Activated T-helper 1 cell treated with anti-CD3 and anti-CD28 coated beads, Interleukin-2, amount 50 U/mL, for 16 hours (primary cell): ENCODE data around the gene SNX30.
"Not testable (repeated sequence)": the region's sequence is repeated elsewhere in the genome, so short reads cannot be mapped to it uniquely, and the experiment has no call there.

Source experiments
- DNase-seq, 2 donors: peaks; one replicate each; pipeline ENCODE4 v3.0.0-alpha.2; 2020; ENCODE audit warnings: low read depth in 1 of 2, low spot score in 1 of 2

Gene SNX30, protein sequence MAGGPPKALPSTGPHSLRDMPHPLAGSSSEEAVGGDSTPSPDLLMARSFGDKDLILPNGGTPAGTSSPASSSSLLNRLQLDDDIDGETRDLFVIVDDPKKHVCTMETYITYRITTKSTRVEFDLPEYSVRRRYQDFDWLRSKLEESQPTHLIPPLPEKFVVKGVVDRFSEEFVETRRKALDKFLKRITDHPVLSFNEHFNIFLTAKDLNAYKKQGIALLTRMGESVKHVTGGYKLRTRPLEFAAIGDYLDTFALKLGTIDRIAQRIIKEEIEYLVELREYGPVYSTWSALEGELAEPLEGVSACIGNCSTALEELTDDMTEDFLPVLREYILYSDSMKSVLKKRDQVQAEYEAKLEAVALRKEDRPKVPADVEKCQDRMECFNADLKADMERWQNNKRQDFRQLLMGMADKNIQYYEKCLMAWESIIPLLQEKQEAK

DNA sequence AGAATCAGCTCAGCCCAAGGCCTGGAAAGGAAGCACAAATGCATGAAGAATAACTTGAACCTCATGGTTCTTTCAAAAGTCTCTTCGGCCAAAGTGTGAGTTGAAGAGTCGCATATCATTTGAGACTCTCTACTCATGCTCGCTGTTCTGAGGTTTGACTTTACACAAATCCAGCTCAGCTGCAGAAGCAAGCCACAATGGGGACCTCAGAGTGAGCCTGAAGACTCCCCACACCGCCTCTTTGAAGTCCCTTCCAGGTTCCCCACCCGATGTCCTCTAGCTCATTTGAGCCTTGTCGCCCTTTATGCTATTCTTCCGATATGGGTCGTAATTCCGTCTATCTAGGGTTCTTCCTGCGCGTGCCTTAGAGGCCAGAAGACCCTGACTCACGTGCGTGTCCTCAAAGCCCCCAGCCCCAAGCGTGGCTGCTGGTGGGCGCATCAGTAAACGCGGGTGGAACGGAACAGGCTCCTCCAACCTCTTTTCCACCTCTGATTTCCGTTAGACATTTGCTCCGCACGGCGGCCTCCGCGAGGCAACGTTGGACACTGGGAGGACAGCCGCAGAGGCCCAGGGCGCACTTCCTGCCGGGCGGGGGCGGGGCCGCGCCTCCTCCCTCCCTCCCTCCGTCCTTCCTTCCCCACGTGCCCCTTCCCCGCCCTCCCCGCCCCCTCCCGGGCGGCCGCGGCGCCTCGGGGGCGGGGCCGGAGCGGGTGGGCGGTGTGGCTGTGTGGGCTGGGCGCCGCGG is at the start of gene SNX30:
SNX30 (plus strand) TSS at position 745 of the 748 bp plus-strand sequence. CDS start 242 bp downstream, outside the sequence.
- DNase-seq = peak; percentile 43 to 68

DNA sequence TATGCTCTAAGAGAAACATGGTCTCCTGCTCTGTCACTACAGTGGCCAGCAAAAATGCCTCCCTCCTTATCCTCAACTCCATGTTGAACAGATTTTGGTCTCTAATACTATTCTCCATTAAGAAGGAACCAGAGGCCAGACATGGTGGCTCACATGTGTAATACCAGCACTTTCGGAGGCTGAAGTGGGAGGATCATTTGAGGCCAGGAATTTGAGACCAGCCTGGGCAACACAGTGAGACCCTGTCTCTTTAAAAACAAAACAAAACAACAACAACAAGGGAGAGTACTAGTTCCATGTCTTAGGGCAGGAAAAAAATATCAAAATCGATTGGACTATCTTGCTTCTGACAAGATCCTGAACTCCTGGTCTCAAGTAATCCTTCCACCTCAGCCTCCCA is 47.3 kb upstream of the SNX30 start:
- DNase-seq = no peak

DNA sequence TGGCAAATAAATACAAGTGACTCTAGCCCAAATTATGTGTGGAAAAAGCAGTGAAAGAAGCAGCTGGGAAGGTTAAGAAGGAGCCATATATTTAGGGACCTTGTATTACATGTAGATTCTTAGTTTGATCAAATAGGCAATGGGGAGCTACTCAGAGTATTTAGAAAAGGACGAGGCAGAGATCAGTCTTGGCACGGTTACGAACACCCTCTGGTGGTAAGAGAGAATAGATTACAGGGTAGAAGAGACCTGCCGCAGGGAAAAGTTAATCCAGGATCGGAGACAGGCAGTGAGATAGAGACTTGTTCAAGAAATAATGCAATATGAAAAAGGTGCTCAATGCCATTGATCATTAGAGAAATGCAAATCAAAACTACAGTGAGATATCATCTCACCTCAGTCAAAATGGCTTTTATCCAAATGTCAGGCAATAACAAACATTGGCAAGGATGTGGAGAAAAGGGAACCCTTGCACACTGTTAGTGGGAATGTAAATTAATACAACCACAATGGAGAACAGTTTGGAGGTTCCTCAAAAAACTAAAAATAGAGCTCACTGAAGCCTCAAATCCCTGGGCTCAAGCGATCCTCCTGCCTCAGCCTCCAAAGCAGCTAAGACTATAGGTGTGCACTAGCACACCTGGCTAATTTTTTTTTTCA is 44.7 kb upstream of the SNX30 start:
- DNase-seq = no peak

DNA sequence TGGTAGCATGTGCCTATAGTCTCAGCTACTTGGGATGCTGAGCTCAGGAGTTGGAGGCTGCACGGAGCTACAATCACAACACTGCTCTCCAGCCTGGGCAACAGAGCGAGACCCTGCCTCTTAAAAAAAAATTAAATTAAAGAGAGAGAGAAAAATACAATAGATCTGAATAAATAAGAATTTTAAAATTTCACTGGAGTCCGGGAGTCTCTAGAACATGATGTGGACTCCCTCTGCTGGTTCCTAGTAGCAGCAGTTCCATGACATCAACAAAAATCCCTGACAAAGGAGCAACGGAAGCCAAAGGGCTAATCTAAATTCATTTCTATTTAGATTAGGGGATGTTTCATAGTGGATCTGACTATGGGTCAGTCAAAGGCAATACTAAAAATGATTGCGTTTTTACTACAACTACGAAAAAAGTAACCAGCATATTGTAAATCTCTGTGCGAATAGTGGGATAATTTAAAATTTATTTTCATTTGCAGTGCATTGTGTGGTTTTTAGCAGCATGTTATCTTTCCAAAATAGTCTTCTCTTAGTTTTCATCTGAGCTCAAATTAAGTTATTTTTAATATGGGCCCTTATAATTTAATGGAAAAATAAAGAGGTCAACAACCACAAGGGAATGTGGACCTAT is 39.4 kb upstream of the SNX30 start:
- no peak for DNase-seq

DNA sequence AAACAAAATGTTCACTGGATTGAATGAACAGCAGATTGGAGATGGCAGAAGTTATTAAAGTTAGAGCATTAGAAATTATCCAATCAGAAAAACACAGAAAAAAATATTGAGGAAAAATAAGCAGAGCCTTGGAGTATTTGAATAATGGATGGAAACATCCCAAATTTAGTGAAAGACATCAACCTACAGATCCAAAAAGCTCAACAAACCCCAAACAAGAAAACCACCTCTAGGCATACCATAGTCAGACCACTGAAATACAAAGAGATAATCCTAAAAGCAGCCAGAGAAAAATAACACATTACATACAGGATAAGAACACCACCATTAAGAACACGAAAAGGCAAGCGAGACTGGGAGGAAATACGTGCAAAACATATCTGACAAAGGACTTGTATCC is 37.9 kb upstream of the SNX30 start:
- DNase-seq = no peak

DNA sequence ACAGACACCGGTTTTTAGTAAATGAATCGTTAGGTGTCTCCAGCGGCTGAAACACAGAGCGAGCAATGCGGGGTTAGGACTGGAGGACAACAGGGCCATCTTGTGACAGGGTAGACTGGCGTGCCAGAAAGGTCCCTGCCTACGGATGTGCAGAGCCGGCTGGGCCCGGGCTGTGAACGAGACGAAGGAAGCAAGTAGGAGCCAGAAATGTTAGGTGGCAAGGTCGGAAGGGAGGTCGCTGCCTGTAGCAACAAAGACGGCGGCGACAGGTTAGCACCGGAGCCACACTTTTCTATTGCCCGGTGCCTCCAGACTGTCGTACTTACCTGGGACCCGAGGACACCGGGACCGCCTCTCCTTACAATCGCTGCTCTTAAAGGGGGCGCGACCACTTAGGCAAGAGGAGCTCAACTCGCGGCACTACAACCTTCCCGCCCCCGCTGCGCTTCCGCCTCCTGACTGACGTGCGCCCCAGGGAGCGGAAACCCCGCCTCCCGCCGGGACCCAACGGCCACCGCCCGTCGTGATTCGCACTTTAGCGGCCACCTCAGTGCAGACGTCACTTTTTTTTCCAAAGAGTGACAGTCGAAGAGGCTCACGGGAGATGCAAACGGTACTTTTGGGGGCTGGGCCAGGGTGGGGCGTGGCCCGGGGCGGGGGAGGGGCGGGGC is 32.8 kb upstream of the SNX30 start, which contains the start of gene INIP:
INIP (minus strand) TSS at position 457 of the 671 bp plus-strand sequence. CDS start 1,632 bp downstream, outside the sequence.
- DNase-seq = peak; percentile 89 to 94

DNA sequence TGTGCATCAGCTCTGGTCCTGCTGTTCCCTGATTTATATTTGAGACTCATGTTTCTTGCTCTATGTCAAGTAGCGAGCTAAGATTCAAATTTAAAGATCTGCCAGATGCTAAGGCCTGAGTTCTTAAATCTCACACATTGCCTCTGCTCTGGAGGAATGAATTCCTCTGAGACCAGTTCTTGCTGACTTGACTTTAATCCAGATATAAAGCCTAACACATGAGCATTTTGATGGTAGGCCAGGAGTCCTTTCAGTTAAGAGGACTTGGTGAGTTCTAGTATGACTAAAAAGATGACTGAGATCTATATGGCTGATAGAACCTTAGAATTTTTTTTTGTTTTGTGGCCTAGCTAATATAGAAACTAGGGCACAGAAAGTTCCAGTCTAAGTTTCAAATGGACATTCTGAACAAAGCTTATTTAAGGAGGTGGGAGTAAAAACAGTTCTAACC is 31.3 kb upstream of the SNX30 start:
- no peak for DNase-seq

DNA sequence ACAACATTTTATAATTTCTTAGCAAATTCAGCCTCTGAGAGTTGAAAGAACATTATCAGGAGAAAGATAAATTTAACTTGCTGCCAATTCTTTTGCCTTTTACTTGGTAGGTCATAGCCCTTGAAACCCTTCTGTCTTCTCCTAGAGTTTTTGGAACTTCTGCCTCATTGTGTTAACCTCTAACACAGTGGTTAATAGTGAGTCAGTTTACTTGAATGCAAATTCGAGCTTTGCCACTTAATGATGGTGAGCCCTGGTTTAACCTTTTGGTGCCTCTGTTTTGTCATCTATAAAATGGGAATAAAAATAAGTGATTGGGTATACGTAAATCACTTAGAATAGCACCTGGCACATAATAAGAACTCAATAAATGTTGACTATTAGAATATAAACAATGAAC is 30.9 kb upstream of the SNX30 start:
- no peak for DNase-seq

DNA sequence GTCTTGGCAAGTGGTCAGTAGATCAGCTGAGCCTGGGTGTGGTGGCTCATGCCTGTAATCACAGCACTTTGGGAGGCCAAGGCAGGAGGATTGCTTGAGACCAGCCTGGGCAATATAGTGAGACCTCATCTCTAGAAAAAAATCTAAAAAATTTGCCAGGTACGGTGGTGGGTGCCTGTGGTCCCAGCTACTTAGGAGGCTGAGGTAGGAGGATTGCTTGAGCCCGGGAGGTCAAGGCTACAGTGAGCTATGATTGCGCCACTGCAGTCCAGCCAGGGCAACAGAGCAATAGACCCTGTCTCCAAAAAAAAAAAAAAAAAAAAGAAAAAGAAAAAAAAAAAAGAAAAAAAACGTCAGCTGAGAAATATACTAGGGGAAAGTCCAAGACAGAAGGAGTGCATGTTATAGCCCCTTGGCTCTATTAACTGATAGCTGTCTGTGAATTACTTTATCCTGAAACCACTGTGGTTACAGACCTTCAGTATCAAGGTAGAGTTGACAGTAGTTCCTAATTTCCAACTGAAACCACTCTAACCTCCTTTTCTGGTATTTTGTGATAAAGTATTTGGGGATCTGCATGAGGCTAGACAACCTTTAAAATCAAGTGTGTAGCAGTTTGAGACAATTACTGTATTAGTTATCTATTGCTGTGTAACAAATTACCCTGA is 30.3 kb upstream of the SNX30 start:
- DNase-seq = no peak

DNA sequence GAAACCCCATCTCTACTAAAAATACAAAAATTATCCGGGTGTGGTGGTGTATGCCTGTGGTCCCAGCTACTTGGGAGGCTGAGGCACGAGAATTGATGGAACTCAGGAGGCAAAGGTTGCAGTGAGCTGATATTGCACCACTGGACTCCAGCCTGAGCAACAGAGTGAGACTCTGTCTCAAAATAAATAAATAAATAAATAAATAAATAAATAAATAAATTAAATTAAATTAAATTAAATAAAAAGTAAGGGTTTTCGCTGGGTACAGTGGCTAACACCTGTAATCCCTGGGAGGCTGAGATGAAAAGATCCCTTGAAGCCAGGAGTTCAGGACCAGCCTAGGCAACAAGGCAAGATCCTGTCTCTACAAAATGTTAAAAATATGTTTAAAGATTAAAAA is 27.8 kb upstream of the SNX30 start:
- not testable (repeated sequence) for DNase-seq

DNA sequence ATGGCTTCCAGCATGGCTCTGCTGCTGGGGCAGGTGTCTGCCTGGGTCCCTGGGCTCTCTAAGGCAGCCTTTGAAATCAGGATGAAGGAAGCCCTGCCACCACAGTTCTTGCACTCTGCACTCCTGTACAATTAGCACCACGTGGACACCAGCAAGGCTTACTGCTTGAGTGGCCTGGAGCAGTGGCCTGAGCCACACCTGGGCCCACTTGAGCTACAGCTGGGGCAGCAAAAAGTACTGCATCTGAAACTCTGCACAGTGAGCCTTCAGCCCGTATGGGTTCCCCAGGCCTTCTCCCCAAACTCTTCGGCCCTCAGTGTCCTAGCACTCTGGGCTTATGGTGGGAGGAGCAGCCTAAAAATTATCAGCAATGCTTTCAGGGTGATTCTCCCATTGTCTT is 24.6 kb upstream of the SNX30 start:
- no peak for DNase-seq

DNA sequence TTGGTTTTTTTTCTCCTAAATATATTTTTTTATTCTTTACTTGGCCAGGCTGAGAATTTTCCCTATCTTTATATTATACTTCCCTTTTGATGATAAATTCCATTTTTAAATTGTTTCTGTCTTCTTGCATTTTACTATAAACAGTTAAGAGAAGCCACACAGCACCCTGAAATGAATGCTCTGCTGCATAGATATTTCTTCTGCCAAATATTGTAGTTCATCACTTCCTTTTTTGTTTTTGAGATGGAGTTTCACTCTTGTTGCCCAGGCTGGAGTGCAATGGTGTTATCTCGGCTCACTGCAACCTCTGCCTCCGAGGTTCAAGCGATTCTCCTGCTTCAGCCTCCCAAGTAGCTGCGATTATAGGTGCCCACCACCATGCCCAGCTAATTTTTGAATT is 24.1 kb upstream of the SNX30 start:
- DNase-seq = no peak

DNA sequence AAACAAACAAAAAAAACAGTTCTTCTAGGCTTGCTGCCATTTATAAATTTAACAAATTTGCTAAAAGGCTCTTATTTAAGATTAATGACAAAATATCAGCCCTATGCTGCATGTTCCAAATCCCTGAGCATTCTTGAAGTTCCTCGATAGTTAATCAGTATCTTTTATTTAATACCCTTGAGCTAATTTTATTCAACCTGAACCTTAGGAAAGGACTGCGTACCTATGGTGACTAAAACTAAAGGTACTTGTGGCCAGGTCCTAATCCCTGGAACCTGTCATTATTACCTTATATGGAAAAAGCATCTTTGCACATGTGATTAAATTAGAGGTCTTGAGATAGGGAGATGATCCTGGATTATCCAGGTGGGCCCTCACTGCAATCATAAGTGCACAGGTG is 22.2 kb upstream of the SNX30 start:
- no peak for DNase-seq

DNA sequence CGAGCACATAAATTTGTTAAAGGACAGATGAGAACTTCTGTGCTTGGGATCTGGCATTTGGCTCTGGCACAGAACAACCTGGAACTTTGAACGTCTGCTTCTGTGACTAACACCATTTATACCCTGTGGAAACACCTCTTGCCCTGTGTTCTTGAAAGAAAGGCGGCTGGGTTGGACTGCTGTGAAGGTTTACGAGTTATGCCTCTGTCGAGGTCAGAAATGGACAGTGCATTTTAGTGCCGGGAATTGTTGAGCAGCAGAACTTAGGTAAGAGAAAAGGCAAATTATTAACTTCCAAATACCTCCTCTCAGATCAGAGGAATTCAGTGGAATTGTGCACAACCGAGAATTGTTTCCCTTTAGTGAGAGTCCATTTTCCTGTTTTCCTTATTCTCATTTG is 18.6 kb upstream of the SNX30 start:
- no peak for DNase-seq

DNA sequence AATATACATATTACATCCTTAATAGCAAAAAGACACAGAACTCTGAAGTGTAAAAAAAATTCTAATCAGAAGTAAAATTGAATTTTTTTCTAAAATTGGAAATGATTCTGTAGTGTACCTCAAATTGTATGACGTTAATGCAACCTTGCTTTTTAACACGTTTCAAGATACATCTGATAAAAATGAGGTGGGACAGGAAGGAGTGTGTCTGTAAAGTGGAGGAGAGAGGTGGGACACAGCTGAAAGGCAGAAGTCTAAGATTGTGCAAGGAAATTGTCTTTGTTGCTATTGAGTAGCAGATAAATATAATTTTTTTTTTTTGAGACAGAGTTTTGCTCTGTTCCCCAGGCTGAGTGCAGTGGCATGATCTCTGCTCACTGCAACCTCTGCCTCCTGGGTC is 15.7 kb upstream of the SNX30 start:
- no peak for DNase-seq

DNA sequence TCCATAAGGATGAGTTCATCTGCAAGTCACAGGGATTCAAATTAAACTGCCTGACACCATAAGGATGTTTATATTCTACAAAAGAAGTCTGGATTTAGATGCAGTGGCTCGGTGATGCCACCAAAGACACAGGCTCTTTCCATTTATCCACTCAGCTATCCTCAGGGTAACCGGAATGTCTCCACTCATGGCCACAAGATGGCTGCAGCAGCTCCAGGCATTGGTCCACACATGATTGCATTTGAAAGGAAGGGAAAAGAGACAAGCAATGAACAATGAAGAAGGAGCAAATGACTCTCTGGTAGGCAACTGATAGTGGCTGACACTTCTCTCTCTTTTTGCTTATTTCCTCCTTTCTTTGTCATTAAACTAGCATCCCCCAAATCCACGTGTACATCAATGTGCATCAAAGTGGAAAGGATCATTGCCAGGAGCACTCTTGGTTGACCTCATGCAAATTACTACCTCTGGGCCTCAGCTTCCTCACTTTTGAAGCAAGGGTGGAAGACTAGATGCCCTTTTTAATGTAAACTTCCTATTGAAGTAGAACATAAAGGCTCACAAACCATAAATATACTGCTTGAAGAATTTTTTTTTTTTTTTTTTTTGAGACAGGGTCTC is 7.2 kb upstream of the SNX30 start:
- no peak for DNase-seq

DNA sequence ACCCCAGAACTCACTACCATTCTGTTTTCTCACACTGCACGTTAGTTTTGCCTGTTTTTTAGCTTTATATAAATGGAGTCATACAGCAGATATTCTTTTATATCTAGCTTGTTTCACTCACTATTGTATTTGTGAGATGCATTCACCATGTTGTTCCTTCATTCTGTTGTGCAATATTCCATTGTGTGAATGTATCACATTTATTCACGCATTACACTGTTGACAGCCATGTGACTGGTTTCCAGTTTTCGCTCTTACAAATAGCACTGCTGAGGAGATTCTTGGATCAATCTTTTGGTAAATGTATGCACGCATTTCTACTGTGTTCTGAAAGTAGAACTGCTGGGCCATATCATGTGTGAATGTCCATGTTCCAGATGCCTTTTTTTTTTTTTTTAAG is 6.4 kb upstream of the SNX30 start:
- DNase-seq = no peak

DNA sequence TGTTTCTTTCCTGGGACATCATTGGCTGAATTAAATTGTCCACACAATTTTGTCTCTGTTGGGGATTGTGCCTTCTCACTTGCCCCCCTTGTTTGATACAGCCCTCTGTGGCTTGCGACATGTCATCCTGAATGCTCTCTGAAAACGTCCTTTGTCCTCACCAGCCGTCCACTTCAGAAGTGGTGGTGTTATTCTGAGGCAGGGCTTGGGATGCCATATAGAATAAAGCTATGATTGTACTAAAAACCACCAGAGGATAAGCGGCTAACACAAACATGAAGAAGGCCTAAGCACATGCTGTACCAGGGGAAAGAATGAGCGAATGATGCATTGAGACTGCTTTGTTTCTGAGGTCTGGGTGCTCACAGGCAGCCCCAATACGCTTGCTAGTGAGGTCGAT is 3.5 kb upstream of the SNX30 start:
- DNase-seq = no peak

DNA sequence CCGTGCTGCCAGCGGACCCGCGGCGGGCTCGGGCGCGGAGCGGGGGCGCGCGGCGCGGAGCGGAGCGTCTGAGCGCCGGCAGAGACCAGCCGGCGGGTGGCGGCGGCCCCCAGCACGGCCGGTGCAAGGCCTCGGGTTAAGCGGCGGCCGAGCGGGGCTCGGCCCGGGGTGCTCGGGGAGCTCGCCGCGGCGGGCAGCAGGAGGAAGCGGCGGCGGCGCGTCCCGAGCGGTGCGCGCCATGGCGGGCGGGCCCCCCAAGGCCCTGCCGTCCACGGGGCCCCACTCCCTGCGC is 150 bp downstream of the SNX30 start:
- DNase-seq = no peak
